Muscle of arm (tissue), 12 donors: ENCODE measurements around the gene TRMT2A. TPM values are rescaled to one million over a fixed set of nuclear protein-coding genes. Genes with fewer than 3 reads are reported as not detected.

Experiments
- DNase-seq: peaks from one replicate; pipeline ENCODE4 v3.0.0-alpha.2; 2013
- polyA plus RNA-seq, 12 donors: library from polyadenylated mRNA; unstranded; fragments of 120-200 nt; gene quantifications; one replicate each; pipeline ENCODE4 v1.2.1, GENCODE V29; 2013; ENCODE audit not compliant: insufficient read length in 12 of 12

Gene TRMT2A
- polyA plus RNA-seq, 12 donors, result 30.0 to 61.2 (median 40.1) TPM; not detected in 1

DNA sequence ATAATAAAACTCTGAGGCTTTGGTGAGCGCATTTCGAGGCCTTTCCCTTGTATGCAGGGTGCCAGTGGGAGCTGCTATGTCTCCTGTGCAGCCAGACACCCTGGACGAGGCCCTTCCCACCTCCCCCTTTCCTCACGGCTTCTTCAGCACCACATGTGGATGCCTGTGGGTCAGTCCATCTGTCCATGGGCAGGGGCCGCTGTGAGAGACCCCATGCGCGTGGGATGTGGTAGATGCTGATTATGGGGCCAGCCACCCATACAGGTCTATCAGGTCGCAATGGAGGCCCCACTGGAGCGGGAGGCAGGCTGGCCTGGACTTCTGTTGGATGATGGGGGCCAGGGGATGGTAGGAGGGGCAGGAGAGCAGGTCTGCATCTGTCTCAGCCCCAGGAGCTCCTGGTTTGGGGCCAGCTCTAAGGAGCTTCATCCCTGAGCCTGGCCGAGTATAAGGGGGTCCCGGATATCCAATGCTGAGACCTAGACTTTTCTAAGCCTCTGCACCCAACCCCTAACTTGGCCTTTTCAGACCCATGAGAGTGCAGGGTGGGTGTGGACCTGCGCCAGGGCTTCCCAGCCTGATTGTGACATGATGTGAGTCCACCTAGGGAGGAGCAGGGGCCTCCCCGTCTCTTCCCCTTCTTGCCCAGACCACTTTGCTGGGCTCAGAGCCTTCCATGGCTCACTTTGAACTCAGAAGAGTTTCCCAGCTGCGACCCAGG, 51.0 kb downstream of the TRMT2A start:
- no peak for DNase-seq

GRCh38 chr22:20064545-20065262, 52.3 kb downstream of the TRMT2A start:
- no peak for DNase-seq

GRCh38 chr22:20064140-20064480, 52.9 kb downstream of the TRMT2A start:
- no peak for DNase-seq

GRCh38 chr22:20063271-20064139, 53.5 kb downstream of the TRMT2A start:
- no peak for DNase-seq

GRCh38 chr22:20062766-20063083, 54.3 kb downstream of the TRMT2A start:
- DNase-seq, result no peak

DNA sequence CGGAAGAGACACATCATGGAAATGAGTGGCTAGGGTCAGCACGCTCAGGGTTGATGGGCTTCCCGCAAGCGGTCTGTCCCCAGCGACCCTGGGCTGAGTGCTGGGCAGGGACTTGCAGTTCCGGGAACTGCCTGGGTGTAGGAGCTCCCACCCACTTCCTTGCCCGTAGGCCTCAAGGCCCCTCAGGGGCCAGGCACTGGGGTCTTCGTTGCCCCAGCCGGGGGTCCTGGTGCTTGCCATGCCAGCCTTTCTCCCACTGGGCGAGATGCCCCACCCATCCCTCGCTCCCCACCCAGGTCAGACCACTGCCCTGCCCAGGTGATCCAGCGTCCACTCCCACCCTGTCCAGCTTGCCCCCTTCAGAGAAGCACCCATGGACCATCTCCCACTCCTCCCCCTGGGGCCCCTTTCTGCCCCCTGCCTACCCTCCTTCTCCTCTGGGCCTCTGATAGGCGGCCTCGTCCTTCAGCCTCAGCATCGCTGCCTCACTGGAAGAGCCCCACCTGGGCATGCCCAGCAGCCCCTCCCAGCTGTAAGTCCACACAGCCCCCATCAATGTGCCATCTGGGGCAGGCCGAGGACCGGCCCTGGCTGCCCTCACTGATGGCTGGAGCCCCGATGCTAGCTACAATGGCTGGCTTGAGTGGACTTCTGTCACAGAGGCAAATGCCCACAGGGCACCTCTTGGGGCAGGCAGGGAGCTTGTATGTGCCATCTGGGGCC, 54.8 kb downstream of the TRMT2A start:
- DNase-seq, result no peak

Other genes starting within 250 kb of the TRMT2A start
- gene COMT, start 175.5 kb downstream of the TRMT2A start, polyA plus RNA-seq, result 10 to 100 TPM in 11 of 12 donors, not detected in 1; 54.0 to 93.5 (median 66.3) TPM
- gene TXNRD2, start 175.4 kb downstream of the TRMT2A start, polyA plus RNA-seq, result 10 to 100 TPM in 11 of 12 donors, not detected in 1; 12.0 to 24.1 (median 15.1) TPM
- 100 to 1,000 TPM in 5 of 12 donors, 10 to 100 TPM in 7; 40.2 to 703 (median 80.3) TPM for gene ARVCF, start 100.4 kb downstream of the TRMT2A start, polyA plus RNA-seq
- gene TANGO2, start 96.1 kb downstream of the TRMT2A start, polyA plus RNA-seq, result 10 to 100 TPM in 3 of 12 donors, 1 to 10 TPM in 8, not detected in 1; 6.4 to 15.0 (median 9.1) TPM
- 10 to 100 TPM in 11 of 12 donors, not detected in 1; 25.1 to 50.1 (median 36.7) TPM for gene DGCR8, start 37.0 kb downstream of the TRMT2A start, polyA plus RNA-seq
- gene RANBP1, start 1.1 kb downstream of the TRMT2A start, polyA plus RNA-seq, result 100 to 1,000 TPM in 7 of 12 donors, 10 to 100 TPM in 4, not detected in 1; 93.8 to 227 (median 107) TPM
- 10 to 100 TPM in 11 of 12 donors, not detected in 1; 31.6 to 62.1 (median 37.2) TPM for gene ZDHHC8, start 14.6 kb upstream of the TRMT2A start, polyA plus RNA-seq
- gene CCDC188, start 33.8 kb upstream of the TRMT2A start, polyA plus RNA-seq, result 1 to 10 TPM in 6 of 12 donors, under 1 TPM in 4, not detected in 2; 0.52 to 2.4 (median 1.2) TPM
- 10 to 100 TPM in 5 of 12 donors, 1 to 10 TPM in 6, not detected in 1; 5.5 to 23.9 (median 9.7) TPM for gene RTN4R, start 151.1 kb upstream of the TRMT2A start, polyA plus RNA-seq
- gene DGCR6L, start 202.8 kb upstream of the TRMT2A start, polyA plus RNA-seq, result 10 to 100 TPM in 11 of 12 donors, not detected in 1; 40.2 to 98.3 (median 46.6) TPM